NCI-H146 treated with DMSO at 0.1 percent for 48 hours (cell line): ENCODE data around the gene IFT43.
"Not testable (repeated sequence)": the region's sequence is repeated elsewhere in the genome, so short reads cannot be mapped to it uniquely, and the experiment has no call there.

Experiments
- DNase-seq: peaks from one replicate; lab custom pipeline; 2025; ENCODE audit not compliant: unreplicated experiment; lab: John Stamatoyannopoulos, UW

The IFT43 gene

DNA sequence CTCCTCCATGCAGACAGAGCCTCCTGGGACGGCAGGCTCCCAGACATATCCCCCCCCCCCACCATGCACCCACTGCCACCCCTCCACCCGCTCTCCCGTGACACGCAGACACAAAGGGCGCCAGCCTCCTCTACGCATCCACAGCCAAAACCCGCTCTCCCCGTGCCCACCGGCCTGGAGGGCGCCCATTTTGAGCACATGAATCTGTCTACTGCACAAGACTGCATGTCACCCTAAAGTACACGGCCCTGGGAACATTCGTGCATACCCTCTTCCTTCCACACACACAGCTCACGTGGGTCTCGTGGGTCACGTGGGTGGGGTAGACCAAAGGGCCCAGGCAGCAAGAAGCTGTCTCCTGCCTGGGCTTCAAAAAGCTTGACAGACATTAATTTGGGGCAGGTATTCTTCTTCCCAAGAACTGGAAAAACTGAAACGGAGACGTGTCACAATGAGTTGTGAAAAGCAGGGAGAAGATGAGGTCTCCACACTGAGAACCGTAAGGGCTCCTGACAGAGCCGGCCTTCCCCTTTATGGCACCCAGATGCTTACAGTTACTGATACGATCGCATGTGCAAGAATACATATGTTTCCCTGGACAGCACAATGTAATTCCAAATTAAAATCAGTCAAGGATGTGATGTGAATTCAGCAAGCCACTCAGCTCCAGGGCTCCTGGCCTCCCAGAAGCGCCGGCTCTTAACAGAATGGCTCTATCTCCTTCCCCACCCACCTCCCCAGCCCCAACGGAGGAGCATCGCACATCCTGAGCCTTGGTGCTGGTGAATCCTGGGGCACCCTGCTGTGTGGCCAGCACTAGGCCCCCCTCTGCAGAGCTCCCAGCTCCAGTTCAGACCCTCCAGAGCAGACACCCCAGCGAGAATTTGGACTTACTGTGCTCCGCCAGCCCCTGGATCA, 5.7 kb upstream of the IFT43 start:
- DNase-seq = no peak

DNA sequence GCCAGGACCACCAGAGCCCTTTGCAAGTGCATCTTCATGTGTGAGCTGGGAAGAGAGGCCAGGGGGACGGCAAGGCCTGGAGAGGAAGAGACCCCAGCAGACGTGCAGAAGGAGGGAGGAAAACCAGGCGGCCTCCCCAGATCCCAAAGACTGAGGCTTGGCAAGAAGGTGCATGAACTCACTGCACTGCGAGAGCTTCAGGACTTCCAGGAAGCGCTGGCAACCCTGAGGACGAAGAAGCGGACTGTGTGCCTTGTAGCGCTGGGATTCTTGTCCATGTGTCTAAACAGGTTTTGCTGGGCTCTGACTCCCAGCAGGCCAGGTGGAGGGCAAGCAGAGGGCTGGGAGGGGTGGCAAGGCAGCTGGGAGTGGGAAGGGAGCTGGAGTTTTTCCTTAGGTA, 4.7 kb upstream of the IFT43 start:
- no peak for DNase-seq

DNA sequence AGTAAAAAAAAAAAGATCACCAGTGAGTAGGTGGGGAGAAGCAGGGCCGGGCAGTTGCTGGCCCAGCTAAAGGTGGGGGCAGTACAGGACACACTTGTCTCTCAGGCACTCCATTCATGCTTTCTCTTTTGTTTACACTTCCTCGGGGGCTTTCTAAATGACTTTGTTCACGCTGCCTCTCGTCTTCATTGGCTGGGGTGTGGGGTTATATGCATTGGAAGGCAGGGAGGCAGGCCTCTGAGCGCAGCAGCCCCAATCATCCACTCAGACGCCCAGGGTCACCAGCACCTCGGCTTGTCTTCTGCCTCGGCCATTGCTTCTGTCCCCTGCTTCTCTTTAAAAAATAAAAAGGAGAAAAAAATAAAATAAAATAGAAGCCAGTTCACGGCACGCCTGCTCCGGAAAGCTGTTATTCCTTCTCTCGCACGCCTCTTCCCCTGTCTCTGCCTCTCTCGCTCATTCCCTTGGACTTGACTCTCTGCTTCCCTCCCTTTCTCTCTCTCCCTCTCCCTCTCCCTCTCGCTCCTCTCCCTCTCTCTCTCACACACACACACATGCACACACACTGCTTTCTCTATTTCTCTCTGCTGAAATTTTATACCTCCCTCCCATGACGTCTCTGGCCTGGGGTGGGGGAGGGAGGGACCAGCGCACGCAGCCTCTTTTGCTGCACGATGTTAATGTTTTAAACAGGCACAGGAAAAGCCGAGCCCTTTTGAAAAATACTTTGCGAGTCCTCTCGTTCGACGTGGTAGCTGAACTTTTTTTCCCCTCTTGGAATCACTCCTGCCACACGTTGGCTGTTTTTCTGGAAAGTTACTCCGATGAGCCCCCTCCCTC, 3.9 kb upstream of the IFT43 start, which contains the start of gene TGFB3:
TSS of gene TGFB3 (minus strand) at position 570 of the 840 bp plus-strand sequence. CDS start 1,102 bp downstream, outside the sequence.
- DNase-seq = peak; percentile 62

DNA sequence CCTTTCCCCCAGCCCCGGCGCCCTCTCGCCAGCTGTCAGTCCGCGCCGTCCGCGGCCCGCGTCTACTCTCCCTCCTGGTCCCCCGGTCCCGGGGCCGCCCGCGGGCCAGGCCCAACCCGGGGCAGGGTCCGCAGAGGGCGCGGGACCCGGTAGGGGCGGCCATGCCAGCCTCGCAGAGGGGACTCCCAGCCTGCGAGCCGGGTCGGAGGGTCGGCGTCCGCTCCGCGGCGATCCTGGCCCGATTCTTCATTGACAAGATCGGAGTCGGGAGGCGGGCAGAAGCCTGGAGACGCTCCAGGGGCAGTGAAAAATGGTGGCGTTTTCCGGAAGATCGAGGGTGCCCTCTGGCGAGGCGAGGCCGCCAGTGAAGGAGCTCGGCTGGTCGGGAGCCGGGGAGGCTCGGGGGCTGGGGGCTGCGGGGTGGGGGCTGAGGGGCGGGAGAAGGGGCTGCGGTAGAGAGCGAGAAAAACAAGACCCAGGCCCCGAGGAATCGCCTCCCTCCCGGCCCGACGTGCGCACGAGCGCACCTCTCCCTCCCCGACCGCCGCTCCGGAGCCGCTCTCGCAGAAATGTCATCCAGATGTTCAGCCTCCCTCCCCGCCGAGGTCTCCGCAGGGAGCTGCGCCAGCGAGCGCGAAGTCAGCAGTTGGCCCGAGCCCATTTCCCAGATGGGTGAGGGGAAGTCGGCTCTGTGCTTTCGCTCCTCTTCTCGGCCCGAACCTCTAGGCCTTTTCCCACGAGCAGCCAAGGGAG, 3.1 kb upstream of the IFT43 start:
- peak; percentile 40 for DNase-seq

DNA sequence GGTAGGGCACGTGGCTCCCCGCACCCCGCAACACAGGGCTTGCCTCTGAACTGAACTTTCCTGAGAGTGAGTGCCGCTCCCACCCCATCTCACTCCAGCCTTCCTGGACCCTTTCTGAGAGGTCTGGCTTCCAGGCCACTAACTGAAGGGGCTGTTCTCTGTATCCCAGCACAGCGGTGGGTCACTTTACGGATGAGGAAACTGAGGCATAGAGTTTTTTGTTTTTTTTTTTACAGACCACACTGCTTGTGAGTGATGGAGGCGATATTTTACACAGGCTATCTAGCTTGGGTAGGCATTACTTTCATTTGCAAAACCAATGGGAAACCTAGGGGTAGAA, 2.6 kb upstream of the IFT43 start:
- no peak for DNase-seq

DNA sequence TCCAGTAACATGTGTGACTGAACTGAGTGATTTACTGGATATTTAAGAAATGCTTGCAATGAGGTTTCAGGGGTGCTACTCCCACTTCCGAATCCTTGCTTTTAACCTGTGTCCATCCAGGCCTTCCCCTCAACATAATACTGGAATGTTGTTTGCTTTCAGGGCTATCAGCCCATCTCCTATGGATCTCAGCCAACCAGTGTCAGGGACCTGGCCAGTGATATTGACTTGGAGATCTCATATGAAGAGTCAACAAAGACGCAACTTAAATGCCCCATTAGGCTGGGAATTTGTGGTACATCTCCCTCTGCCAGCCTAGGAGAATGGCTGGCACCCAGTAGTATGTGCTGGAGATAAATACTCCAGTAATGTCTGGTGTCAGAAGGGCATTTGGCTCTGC, 889 bp upstream of the IFT43 start:
- no peak for DNase-seq

DNA sequence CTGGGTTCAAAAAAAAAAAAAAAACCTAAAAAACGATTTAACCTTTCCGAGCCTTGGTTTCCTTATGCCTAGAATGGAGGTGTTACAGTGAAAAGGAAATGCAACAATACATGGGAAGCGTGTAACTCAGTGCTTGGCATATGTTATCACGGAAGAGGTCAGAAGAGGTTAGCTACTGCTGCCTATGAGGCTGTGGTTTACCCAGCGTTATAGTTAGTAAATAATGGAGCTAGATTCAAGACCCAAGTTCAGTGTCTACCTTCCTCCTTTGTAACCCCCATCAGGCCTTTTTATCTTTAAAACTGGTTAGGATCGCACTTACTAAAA, 839 bp downstream of the IFT43 start:
- no peak for DNase-seq

DNA sequence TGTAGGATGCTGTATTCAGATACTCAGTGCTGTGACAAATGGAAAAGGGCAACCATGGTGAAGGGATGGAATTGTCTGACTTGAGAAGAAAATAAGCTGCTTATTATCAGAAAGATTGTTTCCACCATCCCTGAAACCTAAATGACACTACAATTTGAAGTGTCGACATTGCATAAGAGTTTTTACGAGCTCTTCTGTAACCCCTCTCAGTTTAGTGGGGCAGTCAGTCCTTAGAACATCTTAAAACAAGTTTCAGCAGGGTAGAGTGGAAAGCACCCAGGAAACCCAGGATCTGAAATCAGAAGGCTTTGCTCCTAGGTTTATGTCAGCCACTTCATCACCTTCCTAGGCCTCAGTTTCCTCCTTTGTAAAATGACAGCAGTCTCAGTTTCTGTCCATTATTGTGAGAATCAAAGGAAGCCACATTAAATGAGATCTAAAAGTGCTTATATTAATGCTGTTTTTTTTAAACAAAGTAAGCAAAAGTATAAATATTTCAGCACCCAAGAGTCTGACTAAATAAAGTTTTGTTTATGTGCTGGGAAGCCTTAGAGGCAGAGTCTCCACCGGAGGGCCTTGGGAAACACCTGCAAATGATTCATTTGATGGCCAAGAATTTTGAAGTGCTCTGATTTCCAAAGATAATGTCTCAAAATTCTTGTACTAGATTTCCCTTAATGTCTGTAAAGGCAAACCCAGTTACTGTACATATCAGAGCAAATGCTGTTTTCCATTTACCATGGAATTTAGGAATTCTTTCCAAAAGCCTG, 1.8 kb downstream of the IFT43 start:
- DNase-seq = no peak

DNA sequence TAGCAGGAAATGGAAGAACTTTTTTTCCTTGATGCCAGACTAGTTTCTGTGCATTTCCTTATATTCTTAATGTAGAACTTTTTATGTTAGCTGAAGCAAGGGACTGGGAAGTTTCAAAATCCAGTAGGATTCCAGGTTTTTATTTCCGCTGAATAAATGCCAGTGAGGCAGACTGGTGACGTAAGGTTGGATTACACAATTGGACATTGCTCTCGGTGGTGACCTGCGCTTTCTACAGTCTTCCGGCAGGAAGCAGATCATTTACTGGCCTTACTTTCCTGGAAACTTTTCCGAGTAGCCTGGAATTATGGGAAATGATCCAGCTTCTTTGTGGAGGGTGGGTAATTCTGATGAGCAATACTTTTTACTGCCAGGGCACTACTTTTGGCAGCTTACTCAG, 3.6 kb downstream of the IFT43 start:
- no peak for DNase-seq

DNA sequence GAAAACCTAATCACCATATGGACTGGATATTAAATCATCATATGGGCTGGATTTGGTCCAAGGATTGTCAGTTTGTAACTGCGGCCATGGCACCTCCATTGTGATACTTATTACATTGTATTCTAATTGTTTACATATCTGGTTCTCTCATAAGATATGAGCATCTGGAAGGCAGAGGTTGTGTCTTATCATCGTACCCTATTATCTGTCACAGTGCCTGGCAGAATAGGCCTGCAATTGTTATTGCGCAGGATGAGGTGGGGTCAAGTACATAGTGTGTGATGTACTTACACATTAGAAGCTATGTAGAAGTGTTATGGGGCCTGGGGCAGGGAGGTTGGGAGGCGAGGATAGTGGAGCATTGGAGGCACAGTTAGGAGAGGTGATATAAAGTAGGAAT, 4.7 kb downstream of the IFT43 start:
- DNase-seq = no peak

DNA sequence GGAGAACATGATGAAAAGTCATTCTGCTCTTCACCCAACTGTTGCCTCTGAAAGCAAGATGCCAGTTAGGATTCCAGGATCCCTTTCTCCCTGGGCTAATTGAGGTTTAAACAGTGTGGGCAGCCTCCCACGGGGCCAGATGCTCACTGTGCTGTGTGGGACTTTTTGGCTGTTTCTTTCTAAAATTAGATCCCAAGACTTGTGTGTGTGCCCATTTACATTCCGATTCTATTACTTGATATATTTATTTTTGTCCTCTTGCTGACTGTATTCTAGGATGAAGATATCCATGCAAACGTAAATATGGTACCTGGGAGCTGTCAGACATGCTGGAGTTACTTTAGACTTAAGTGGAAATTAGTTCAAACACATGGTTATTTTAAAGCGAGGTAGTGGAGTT, 6.2 kb downstream of the IFT43 start:
- no peak for DNase-seq

DNA sequence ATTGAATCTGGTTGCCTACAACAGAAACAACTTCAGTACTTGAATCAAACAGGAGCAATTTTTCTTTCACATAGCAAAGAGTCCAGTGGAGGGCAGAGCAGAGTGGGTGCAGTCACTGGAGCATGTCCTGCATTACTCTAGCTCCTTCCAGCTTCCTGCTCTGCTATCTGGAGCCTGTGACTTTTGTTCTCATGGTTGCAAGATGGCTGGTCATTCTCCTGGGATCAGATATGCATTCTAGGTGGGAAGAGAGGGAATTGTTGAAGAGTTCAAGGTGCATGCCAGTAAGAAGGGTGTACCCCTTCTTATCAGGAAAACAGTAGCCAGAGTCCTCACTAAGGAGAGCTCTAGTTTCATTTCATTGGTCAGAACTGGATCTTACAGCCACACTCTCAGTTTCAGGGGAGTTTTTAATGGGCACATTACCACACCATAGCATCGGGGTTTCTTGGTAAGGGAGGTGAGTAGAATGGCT, 8.0 kb downstream of the IFT43 start:
- DNase-seq = no peak

DNA sequence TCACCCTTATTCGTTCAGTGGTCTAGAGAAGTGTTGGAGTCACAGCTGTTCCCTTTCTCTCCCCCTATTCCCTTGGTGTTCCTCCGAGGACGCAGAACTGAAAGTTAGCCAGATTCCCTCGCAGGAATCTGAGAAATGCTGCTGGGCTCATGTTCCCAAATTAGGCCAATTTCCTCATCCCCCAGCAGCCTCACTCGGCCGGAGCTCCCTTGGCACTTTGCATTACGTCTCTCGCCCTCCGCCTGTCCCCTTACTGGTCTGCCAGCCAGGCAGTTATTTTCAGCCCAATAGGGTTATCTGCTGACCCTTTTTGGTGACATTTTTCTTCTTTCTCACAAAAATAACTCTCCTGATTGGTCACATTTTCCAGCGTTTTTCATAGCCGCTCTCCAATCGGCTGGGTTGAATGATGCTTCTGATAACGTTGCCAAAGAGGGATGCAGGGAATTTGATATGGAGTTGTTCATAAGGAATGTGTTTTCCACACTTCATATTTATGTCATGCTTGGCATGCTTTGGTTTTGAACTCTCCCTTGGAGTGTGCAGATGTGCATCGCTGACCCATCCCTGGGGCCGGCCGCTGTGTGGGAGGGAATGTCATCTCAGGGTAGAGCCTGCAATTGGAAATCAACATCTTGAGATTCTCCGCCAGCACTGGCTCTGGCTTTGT, 9.9 kb downstream of the IFT43 start:
- no peak for DNase-seq

DNA sequence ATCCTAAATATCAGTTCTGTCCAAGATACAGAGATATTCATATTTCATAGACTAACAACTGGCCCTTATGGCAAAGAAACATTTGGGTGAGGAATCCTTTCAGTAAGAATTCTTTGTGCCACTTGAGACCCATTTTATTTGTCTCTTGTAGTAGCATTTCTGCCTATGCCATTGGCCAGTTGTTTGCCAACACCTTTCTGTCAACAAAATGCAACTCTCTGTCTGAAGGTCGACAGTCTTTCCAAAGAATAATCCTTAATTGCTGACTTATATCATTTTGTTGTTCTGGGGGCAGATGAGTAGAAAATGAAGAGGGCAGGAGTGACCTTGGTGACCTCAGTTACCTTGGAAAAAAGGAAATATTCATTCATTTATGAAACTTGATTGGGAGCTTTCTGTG, 10.9 kb downstream of the IFT43 start:
- DNase-seq = no peak

DNA sequence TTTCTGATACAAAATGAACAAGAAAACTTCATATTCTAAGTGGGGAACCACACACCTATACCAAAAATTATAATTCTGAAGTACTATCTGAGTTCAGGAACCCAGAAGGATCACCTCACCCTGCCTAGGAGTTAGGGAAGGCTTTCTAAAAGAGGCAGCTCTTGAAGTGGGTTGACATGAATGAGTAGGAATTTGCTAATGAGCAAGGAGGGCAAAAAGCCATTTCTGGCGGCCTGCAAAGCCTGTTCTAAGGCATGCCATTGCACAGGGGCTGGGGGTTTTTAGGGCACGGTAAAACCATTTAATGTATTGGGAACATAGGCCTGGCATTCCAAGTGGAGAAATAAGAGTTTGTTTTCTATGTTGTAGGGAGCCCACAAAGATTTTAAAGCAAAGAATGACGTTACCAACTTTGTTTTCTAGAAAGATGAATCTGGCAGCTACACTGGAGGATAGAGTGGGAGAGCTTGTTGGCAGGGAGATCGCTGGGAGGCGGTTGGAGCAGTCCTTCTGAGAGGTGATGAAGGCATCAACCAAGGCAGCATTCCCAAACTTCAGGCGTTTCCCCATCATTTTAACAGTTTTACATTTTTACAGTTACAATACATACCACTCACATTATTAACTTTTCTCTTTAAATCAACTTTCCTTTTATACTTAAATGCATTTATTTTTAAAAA, 14.1 kb downstream of the IFT43 start:
- no peak for DNase-seq

DNA sequence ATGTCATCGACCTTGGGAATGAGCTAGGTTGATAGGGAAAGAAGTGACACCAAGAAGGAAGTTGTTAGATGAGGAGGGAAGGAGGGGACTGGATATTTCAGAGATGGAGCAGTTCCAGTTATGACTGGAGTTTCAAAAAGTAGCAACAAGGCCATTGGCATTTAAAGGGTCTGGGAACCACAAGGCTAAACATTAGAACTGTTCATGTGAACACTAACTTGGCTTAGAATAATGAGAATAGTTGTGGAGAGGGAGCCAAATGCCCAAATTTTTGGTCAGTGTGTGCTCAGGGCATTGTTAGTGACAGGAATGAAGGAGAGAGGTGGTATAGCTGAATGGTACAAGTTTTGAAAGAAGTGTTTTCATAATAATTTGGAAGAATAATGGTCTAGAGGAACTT, 16.8 kb downstream of the IFT43 start:
- DNase-seq = no peak

DNA sequence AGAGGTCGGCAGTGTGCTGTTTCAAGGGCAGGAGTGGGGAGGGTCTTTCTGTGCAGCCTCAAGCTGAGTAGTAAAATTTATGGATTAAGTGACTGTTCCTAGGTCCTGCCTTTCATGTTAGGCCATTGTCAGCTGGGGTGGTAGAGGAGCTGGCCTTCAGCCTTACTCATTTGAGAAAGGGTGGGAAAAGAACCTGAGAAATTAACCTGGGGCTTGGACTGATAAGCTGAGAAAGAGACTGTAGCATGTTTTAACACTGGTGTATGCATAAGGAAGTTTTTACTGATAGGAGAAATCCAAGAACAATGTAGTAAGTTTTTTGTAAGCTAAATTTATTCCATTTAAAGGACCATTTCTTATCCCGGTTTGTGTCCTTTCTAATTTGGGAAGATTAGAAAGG, 20.7 kb downstream of the IFT43 start:
- DNase-seq = no peak

DNA sequence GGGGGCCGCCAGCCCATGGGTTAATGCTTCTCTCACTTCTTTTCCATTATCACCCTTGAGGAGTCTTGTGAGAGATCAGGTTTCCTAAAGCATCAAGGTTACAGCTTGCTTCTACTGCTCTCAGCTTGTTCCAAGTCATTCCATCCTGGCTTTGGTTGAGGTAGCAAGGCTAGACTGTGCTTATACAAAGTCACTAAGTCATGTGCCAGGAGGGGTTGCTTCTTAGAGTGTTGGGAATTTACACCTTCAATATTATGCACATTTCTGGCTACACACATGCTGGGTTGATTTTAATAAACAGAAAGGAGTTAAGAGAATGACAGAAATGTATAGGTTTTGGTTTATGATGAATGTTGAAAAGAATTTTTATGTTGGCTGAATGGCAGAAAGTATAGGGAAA, 21.8 kb downstream of the IFT43 start:
- DNase-seq = no peak

DNA sequence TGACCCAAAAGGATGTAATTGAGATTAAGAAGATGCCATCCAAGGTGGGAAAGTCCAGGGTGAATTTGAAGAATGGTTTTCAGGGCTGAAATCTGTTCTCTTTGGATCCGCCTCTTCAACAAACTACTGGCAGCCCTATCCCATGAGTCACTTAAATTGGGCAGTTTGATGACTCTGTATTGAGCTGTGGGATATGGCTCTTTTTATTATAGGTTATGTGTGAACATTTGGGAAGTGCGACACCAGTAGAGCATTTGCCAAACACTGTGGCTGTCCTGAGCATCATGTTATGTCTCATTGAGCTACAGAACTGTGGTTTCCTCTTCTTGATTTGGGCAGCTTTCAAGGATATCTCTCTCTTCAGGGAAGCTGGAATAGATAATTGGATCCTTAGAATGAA, 22.3 kb downstream of the IFT43 start:
- no peak for DNase-seq

DNA sequence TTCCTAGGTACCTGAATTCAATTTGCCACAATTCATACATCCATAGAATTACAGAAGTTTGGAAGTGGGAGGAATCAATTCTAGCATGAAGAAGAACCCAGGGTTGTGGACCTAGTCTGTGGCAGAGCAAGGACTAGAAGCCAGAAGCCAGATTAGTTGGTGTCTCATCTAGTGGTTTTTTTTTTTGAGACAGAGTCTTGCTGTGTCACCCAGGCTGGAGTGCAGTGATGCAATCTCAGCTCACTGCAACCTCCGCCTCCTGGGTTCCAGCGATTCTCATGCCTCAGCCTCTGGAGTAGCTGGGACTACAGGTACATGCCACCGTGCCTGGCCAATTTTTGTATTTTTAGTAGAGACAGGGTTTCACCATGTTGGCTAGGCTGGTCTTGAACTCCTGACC, 24.1 kb downstream of the IFT43 start:
- not testable (repeated sequence) for DNase-seq
